AG10803 (cell line): Measurements from ENCODE around the gene HBG2.
A peak's percentile ranks its signal among the peaks of the same experiment; 100 is the strongest.

Source experiments
- DNase-seq: peaks from one replicate; pipeline ENCODE4 v3.0.0; 2010; ENCODE audit warnings: low read depth
- H3K4me3 ChIP-seq: 2 replicates; pipeline ENCODE4 v1.5.1; 2011; ENCODE audit warnings: mild to moderate bottlenecking, low read length, control low read depth
- TF ChIP-seq, protein P1 (sequence below): conservative IDR thresholded peaks from 2 replicates; pipeline ENCODE4 v1.5.1; 2011; ENCODE audit warnings: mild to moderate bottlenecking, low read length, control low read depth, inconsistent platforms

Gene HBG2

DNA sequence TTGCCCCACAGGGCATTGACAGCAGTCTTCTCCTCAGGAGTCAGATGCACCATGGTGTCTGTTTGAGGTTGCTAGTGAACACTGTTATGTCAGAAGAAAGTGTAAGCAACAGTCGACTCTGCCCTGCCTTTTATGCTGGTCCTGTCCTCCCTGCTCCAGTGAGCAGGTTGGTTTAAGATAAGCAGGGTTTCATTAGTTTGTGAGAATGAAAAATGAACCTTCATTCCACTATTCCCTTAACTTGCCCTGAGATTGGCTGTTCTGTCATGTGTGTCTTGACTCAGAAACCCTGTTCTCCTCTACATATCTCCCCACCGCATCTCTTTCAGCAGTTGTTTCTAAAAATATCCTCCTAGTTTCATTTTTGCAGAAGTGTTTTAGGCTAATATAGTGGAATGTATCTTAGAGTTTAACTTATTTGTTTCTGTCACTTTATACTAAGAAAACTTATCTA lies 20.2 kb downstream of the HBG2 start, which contains the start of gene HBD:
TSS of gene HBD (minus strand) at position 103 of the 454 bp plus-strand sequence. CDS start at position 53, 50 bp downstream.
- TF ChIP-seq, protein P1, sequence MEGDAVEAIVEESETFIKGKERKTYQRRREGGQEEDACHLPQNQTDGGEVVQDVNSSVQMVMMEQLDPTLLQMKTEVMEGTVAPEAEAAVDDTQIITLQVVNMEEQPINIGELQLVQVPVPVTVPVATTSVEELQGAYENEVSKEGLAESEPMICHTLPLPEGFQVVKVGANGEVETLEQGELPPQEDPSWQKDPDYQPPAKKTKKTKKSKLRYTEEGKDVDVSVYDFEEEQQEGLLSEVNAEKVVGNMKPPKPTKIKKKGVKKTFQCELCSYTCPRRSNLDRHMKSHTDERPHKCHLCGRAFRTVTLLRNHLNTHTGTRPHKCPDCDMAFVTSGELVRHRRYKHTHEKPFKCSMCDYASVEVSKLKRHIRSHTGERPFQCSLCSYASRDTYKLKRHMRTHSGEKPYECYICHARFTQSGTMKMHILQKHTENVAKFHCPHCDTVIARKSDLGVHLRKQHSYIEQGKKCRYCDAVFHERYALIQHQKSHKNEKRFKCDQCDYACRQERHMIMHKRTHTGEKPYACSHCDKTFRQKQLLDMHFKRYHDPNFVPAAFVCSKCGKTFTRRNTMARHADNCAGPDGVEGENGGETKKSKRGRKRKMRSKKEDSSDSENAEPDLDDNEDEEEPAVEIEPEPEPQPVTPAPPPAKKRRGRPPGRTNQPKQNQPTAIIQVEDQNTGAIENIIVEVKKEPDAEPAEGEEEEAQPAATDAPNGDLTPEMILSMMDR, result no peak
- DNase-seq, result peak; percentile 17
- H3K4me3 ChIP-seq, result no peak within 1 kb of the TSS

DNA sequence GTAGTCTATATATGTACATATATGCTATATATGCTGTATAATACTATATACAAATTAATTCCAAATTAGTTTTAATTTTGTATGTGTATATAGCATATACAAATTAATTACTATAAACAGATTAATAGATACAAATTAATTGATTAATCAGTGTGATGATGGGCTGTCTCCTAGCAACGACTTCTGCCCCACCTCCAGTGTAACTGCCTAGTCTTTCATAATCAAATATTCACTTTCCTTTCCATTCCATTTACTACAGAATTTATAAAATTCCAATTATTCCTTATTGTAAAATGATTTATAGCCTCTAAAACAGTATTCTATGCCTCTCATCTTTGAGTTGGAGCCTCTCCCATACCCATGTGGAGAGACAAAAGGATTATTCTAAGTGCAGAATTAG lies 21.3 kb downstream of the HBG2 start:
- no peak overlapping the region for H3K4me3 ChIP-seq
- TF ChIP-seq, protein P1, result no peak
- DNase-seq, result no peak

DNA sequence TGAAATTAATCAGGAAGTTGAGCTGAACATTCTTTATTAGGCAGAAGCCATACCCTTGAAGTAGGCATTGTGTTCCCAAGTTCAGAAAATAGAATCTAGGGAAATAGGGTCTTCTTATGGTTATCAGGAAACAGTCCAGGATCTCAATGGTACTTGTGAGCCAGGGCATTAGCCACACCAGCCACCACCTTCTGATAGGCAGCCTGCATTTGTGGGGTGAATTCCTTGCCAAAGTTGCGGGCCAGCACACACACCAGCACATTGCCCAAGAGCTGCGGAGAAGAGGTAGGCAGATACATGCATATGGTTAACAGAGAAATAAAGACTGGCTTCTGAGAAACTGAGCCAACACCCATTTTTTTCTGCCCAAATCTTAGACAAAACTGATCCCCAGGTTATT lies 21.8 kb downstream of the HBG2 start:
- no peak overlapping the region for H3K4me3 ChIP-seq
- DNase-seq, result no peak
- TF ChIP-seq, protein P1, result no peak

DNA sequence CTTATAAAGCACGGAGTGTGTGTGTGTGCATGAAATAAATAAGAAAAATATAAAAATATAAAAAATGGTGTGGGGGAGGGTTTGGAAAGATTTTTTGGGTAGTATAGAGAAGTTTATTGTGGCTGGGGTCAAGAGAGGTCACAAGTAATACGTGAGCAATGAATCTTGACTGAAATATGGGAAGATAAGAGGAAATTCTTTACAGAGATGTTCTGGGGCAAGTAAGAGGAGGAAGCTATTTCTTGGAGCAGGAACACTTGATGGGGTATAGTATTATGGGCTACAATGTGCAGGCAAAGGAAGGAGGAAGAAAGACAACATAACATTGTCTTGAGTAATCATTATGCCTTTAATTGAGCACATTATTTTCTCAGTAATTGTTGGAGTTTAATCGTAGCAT lies 22.4 kb downstream of the HBG2 start:
- no peak for DNase-seq
- H3K4me3 ChIP-seq, result no peak overlapping the region
- TF ChIP-seq, protein P1, result no peak

DNA sequence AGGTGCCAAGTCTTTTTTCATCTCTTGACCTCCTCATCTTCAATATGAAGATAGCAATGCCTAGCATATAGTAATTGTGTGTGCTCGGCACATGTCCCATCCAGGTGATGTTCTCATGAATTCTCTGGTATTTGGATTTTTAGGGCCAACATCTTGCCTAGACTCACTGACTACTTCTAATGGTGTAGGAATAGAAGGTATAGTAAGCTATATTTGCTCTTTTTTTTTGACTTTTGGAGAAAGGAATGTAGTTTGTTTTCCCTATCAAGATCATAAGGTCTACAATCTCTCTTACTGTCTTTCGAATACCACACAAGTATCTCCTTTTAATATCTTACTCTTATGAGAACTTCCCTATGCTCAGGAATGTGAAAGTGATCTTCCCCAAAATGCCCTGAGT lies 23.5 kb downstream of the HBG2 start:
- H3K4me3 ChIP-seq, result no peak overlapping the region
- TF ChIP-seq, protein P1, result no peak
- DNase-seq, result no peak

DNA sequence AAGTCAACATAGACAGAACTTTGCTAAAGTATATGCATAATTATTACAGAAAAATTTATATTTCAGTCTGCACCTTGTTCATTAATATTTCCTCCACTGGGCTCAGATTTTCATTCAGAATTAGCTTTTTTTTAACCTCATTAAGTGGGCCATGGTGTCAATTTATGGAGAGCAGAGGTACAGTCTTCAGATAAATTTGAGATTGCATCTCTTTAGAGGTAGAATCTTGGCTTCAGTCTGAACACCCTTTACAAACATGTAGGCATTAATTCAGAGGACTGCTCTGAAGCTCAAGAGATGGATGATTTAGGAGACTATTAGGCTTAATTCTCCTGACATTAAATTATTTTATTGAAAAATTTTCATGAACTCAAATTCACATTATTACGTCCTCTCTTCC lies 24.3 kb downstream of the HBG2 start:
- no peak overlapping the region for H3K4me3 ChIP-seq
- DNase-seq, result no peak
- TF ChIP-seq, protein P1, result no peak

DNA sequence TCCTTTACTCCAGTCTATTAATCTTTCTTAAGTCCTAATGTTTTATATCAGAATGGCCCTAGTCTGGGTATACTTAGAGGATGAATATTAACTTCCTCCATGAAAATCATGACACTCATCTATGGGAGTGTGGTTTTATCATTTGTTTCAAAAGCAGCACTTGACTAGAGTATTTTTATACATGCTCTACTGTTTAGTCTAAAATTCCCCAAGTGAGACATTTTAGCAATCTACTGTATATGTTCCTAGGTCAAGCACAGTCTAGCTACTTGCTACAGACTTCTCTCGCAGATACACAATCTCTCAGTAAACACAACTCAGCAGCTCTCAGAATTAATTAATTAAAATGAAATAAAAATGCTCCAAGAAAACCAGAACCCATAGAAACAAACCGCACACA lies 24.8 kb downstream of the HBG2 start:
- TF ChIP-seq, protein P1, result no peak
- DNase-seq, result no peak
- H3K4me3 ChIP-seq, result no peak overlapping the region
